Peyer's patch (tissue), 4 donors: Measurements from ENCODE around the gene ACSL1.

ENCODE experiments used
- CTCF ChIP-seq, 6 experiments: fragments of 450-650 bp in 4 of 6; fragments of 200-600 bp in 2 of 6; sonication (generic) in 1 of 6; IDR thresholded peaks; one replicate each; pipeline ENCODE4 v1.5.1; 2017 to 2019; ENCODE audit warnings: antibody characterized with exemption in 6 of 6, mild to moderate bottlenecking in 3 of 6, moderate library complexity in 1 of 6
- POLR2A ChIP-seq, 2 donors: fragments of 450-650 bp; IDR thresholded peaks; one replicate each; pipeline ENCODE4 v1.5.1; 2017; ENCODE audit warnings: antibody characterized with exemption in 2 of 2, mild to moderate bottlenecking in 2 of 2, moderate library complexity in 2 of 2

- TF ChIP-seq CTCF (IDR thresholded peaks at IDR 0.05) = no peak
- TF ChIP-seq POLR2A (IDR thresholded peaks at IDR 0.05) = no peak
Measured at GRCh38 chr4:184734758-184735157, 91.0 kb downstream of the ACSL1 start.
